Ishikawa (cell line): ENCODE measurements around the gene MED12L.

Source experiments
- CREB1 ChIP-seq: IDR thresholded peaks from 2 replicates; pipeline ENCODE4 v1.6.1; 2012; ENCODE audit warnings: low read depth
- MAX ChIP-seq: IDR thresholded peaks from 2 replicates; pipeline ENCODE4 v1.6.1; 2012
- RAD21 ChIP-seq: IDR thresholded peaks from 2 replicates; pipeline ENCODE4 v1.6.1; 2012; ENCODE audit warnings: low read depth
- REST ChIP-seq: IDR thresholded peaks from 2 replicates; pipeline ENCODE4 v1.6.1; 2012; ENCODE audit warnings: low read depth, mild to moderate bottlenecking
- TAF1 ChIP-seq: IDR thresholded peaks from 2 replicates; pipeline ENCODE4 v1.6.1; 2012; ENCODE audit warnings: low read depth, mild to moderate bottlenecking

- TF ChIP-seq RAD21 (no peak), MAX (no peak), TAF1 (no peak), REST (no peak), CREB1 (no peak)
These were observed 120.0 kb downstream of the MED12L start for GRCh38 chr3:151205482-151205881.
